Spinal cord (tissue), 10 donors: ENCODE results near the gene GOLGA7B. TPM values are rescaled to one million over a fixed set of nuclear protein-coding genes. Genes with fewer than 3 reads are reported as not detected.

ENCODE experiments used
- DNase-seq, 6 donors: peaks; one replicate each; pipeline versions ENCODE4 v3.0.0 to v3.0.0-alpha.2; 2013 to 2015; ENCODE audit warnings: low spot score in 6 of 6, low read depth in 4 of 6
- H3K27ac ChIP-seq: one replicate; pipeline ENCODE4 v1.5.1; 2013; ENCODE audit warnings: low read depth, low read length, control low read depth
- H3K27me3 ChIP-seq: one replicate; pipeline ENCODE4 v1.6.1; 2013; ENCODE audit warnings: low read length; ENCODE audit not compliant: control insufficient read depth, insufficient read depth
- H3K36me3 ChIP-seq: one replicate; pipeline ENCODE4 v1.6.1; 2013; ENCODE audit warnings: low read length; ENCODE audit not compliant: control insufficient read depth, insufficient read depth
- H3K4me1 ChIP-seq: one replicate; pipeline ENCODE4 v1.6.1; 2013; ENCODE audit warnings: low read length; ENCODE audit not compliant: control insufficient read depth, insufficient read depth
- H3K4me3 ChIP-seq: one replicate; pipeline ENCODE4 v1.5.1; 2013; ENCODE audit warnings: low read depth, low read length, control low read depth
- H3K9me3 ChIP-seq: one replicate; pipeline ENCODE4 v1.6.1; 2013; ENCODE audit warnings: low read length; ENCODE audit not compliant: control insufficient read depth, insufficient read depth
- WGBS: methylation state at CpG from one replicate; pipeline ENCODE4 v1.1.5; 2013; ENCODE audit warnings: missing lambda C conversion rate; ENCODE audit not compliant: insufficient coverage; 5-methylcytosine and 5-hydroxymethylcytosine counted together
- long read RNA-seq, 4 donors: transcript quantifications; one replicate each; lab custom pipeline, GENCODE V29; 2026
- polyA plus RNA-seq, 2 donors: library from polyadenylated mRNA; unstranded; fragments of 120-200 nt; gene quantifications; one replicate each; pipeline ENCODE4 v1.2.1, GENCODE V29; 2013; ENCODE audit not compliant: insufficient read length in 2 of 2
- total RNA-seq, 2 donors: library from RNA; depleted of rRNA in 1 of 2; stranded (reverse); fragments of 120-200 nt in 1 of 2; fragments of >200 nt in 1 of 2; gene quantifications; one replicate each; pipeline versions ENCODE4 v1.2.3 to v1.2.4, GENCODE V29; 2013 to 2014
- donor health status: healthy.

The GOLGA7B gene
- total RNA-seq (10 to 100 TPM in 1 of 2 donors, 1 to 10 TPM in 1; 5.8 to 10.8 TPM), polyA plus RNA-seq (10 to 100 TPM; 40.0 to 42.7 TPM)
- long read RNA-seq, donor 1, full-length matches to known transcripts: 23 of 23 reads
- long read RNA-seq, donor 1, partial matches to known transcripts: 0 of 23 reads
- long read RNA-seq, donor 1, other reads (novel, unspliced or antisense): 0 of 23 reads
- long read RNA-seq, donor 2, full-length matches to known transcripts: 9 of 9 reads
- long read RNA-seq, donor 2, partial matches to known transcripts: 0 of 9 reads
- long read RNA-seq, donor 2, other reads (novel, unspliced or antisense): 0 of 9 reads
- long read RNA-seq, donor 3, full-length matches to known transcripts: 15 of 23 reads
- long read RNA-seq, donor 3, partial matches to known transcripts: 8 of 23 reads
- long read RNA-seq, donor 3, other reads (novel, unspliced or antisense): 0 of 23 reads
- long read RNA-seq, donor 4, full-length matches to known transcripts: 1 of 1 reads
- long read RNA-seq, donor 4, partial matches to known transcripts: 0 of 1 reads
- long read RNA-seq, donor 4, other reads (novel, unspliced or antisense): 0 of 1 reads

DNA sequence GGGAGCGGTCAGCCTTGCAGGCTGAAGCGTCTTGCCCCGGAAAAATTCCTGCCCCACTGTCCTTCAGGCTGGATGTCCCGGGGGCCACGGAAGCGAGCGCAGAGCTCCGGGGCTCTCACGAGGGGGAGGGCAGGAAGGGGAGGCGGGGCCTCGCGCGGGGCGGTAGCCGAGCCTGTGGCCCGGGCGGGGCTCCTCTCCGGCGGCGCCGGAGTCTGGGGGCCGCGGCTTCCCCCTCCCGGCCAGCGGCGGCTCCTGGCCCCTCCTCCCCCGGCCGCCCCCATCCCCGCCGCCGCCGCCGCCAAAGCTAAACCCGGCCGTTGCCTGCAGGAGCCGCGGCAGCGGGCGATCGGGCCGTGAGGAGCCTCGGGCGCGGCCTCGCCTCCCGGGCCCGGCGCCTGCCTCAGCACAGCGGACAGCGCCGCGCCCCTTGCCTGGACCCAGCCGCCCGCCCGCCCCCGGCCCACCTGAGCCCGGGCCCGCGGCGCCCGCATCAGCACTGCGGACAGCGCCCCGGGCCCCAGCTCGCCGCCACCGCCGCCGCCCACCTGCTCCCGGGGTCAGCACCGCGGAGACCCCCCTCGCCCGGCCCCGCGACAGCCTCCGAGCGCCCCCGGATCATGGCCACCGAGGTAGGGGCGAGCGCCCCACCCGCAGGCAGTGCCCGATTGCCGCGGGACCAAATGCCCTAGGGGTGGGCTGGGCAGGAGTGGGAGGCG is at the start of gene GOLGA7B:
Gene GOLGA7B (plus strand): TSS at position 157 of the 716 bp plus-strand sequence. CDS start 461 bp downstream, at position 618.
- DNase-seq: peak in 2 of 6 donors; percentile 83 to 89
- H3K4me1 ChIP-seq: peaks cover 48% of the 10 kb centered on the region
- H3K36me3 ChIP-seq: no peaks in the 10 kb centered on the region
- H3K27me3 ChIP-seq: no peaks in the 10 kb centered on the region
- no peaks in the 10 kb centered on the region for H3K9me3 ChIP-seq
- H3K27ac ChIP-seq: peak within 1 kb of the TSS; percentile 74
- under 1% methylated on average over 85 of the region's 87 CpGs for WGBS
- H3K4me3 ChIP-seq: peak within 1 kb of the TSS; percentile 46

DNA sequence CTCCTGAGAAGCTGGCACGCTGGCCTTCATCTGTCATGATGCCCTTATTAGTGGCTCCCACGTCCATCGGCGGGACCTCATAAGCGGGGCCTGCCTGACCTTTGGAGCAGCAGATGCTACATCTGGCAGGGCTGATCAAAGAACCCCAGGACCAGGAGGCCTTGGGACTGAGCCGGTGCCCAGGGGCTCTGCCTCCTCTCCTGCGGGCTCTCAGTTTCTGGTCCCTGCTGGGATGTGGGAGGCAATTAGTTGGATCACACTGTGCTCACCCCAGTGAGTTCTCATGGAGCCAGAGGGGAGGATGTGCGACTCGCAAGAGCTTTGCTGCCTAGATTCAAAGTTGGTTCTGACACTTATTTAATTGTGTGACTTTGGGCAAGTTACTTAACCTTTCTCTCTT is 49.2 kb upstream of the GOLGA7B start:
- DNase-seq: no peak
- 82% methylated on average over 6 of the region's 9 CpGs for WGBS
- peaks cover 6% of the 10 kb centered on the region for H3K9me3 ChIP-seq
- no peak overlapping the region for H3K27ac ChIP-seq
- H3K4me1 ChIP-seq: peaks cover 5% of the 10 kb centered on the region
- no peak overlapping the region for H3K4me3 ChIP-seq
- no peaks in the 10 kb centered on the region for H3K27me3 ChIP-seq
- H3K36me3 ChIP-seq: no peaks in the 10 kb centered on the region

DNA sequence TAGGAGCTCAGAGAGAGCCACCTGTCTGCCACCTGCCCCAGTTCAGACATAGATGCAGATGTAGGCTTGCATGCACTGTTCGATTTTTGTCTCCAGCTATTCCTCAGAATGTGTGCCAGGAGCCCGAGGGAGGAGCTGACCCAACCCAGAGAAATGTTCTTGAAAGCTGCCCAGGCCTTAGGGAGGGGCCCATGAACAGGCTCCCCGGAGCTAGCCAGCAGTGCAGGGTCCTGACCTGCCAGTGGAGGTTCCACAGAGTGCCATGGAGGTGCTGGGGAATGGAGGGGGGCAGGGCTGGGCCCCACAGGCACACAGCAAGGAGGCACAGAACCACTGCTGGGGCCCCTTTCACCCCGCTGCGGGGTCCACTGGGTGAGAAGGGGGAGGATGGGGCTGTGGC is 48.2 kb upstream of the GOLGA7B start:
- Histone ChIP-seq H3K9me3 (peaks cover 6% of the 10 kb centered on the region), H3K4me3 (no peak overlapping the region), H3K27ac (no peak overlapping the region), H3K4me1 (peaks cover 11% of the 10 kb centered on the region), H3K27me3 (no peaks in the 10 kb centered on the region), H3K36me3 (no peaks in the 10 kb centered on the region)
- DNase-seq: no peak
- WGBS: 72% methylated on average over 4 of the region's 5 CpGs

DNA sequence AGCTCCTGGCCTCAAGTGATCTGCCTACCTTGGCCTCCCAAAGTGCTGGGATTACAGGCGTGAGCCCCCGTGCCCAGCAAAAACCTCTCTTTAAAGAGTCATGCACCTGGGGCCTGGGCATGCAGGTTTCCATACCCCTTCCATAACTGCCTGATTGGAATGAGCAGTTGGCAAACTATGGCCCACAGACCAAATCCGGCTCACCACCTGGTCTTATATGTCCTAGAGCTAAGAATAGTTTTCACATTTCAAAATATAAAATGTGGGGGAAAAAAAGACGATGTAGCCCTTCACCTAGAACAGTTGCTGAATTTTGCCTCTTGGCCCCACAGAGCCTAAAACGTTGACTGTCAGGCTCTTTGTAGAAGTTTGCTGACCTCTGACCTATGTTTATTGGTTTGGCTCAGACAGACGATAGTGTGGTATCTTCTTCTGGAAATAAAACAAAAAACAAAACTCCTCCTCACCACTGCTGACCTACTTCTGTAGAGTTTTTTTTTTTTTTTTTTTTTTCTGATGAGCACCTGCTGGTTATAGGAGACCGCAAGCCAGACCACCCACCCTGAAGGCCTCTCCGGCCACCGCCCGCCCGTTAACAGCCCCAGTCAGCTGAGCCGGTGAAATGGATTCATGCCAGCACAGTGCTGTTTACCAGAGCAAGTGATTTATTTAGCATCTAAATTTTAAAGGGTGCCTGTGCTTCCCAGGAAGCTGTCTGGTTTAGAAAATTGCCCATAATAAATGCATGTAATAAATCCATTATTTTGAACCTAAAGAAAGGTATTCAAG is 44.4 kb upstream of the GOLGA7B start:
- peaks cover 11% of the 10 kb centered on the region for H3K4me1 ChIP-seq
- WGBS: 48% methylated on average over 3 of the region's 12 CpGs
- H3K4me3 ChIP-seq: no peak overlapping the region
- no peaks in the 10 kb centered on the region for H3K27me3 ChIP-seq
- H3K27ac ChIP-seq: no peak overlapping the region
- DNase-seq: peak in 2 of 6 donors; percentile 44 to 53
- no peaks in the 10 kb centered on the region for H3K9me3 ChIP-seq
- H3K36me3 ChIP-seq: no peaks in the 10 kb centered on the region

DNA sequence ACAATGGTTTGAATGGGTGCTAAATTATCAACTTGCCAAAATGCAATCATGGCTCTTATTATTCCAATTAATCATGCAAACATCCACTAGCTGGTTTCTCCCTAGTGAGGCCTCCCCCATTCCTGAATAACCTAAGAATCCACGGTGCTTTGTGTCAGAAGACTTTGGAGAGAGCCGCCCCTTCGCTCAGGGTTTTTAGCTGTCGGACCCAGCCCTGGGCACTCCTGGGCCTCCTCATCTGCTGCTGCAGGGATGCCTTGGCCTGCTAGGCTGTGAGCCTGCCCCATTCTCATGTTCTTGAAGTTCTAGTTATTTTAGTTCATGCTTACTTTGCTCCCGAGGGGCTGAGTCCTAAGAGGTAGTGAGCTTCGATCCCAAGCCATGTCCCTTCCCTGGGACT is 43.7 kb upstream of the GOLGA7B start:
- H3K36me3 ChIP-seq: no peaks in the 10 kb centered on the region
- H3K27me3 ChIP-seq: no peaks in the 10 kb centered on the region
- H3K4me1 ChIP-seq: peaks cover 11% of the 10 kb centered on the region
- H3K4me3 ChIP-seq: no peak overlapping the region
- peak in 1 of 6 donors; percentile 19 for DNase-seq
- no peaks in the 10 kb centered on the region for H3K9me3 ChIP-seq
- no peak overlapping the region for H3K27ac ChIP-seq
- 58% methylated on average over 3 of the region's 6 CpGs for WGBS

DNA sequence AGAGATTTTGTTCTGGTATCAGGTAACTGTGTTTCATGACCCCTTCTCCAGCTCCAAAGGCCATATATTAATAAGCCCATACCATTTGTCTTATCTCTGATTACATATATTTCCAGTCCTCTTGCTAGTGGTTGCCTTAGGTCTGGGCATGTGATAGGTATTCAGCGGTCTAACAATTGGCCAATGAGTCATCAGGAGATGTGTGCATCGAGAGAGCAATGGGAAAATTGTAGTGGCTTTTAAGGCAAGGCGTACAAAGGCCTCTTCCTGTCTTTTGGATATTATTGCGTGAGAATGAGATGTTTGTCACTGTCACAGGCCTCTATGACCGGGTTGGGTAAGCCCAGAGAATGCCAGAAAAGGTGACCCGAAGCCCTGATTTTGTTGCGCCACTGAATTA is 39.2 kb upstream of the GOLGA7B start:
- H3K4me3 ChIP-seq: no peak overlapping the region
- H3K36me3 ChIP-seq: no peaks in the 10 kb centered on the region
- WGBS: 93% methylated on average over 4 of the region's 7 CpGs

DNA sequence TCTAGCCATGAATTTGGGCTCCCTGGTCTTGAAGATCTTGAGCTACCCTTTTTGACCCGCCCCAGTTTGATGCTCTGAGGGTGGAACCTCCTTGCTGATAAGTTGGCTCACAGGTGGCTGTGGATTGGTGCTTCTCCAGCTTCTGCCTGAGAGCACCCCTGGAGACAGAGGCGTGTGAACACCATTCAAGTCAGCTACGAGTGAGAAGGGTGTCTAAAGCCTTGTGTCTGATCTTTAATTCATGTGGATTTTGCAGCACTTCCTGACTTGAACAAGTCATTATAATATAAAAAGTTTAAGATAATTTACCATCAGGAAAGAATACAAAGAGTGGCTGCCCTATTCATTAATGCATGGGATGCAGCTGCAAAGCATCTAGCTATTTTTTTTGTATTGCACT is 37.7 kb upstream of the GOLGA7B start:
- Histone ChIP-seq H3K4me3 (no peak overlapping the region), H3K9me3 (no peaks in the 10 kb centered on the region), H3K36me3 (no peaks in the 10 kb centered on the region), H3K27ac (no peak overlapping the region), H3K27me3 (no peaks in the 10 kb centered on the region), H3K4me1 (no peaks in the 10 kb centered on the region)
- no peak for DNase-seq
- WGBS: no CpG with 5 or more reads among the region's 3 CpGs

More for the DNA sequence above, 39.2 kb upstream of the GOLGA7B start:
- Histone ChIP-seq H3K9me3 (no peaks in the 10 kb centered on the region), H3K4me1 (peaks cover 6% of the 10 kb centered on the region), H3K27ac (no peak overlapping the region), H3K27me3 (no peaks in the 10 kb centered on the region)
- DNase-seq: no peak

DNA sequence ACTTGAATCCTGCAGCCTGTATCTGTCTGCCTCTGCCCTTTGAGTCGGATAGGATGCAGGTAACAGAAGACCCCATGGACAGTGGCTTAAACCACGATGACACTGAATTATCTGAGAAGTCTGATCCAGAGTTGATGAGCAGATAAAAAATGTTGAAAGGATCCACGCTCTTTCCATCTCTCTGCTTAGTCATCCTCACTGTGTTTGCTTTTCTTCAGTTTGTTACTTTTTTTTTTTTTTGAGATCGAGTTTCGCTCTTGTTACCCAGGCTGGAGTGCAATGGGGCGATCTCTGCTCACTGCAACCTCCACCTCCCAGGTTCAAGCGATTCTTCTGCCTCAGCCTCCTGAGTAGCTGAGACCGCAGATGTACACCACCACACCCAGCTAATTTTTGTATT is 36.9 kb upstream of the GOLGA7B start:
- H3K9me3 ChIP-seq: no peaks in the 10 kb centered on the region
- H3K27ac ChIP-seq: no peak overlapping the region
- H3K36me3 ChIP-seq: no peaks in the 10 kb centered on the region
- DNase-seq: no peak
- WGBS: 80% methylated on average over 1 of the region's 8 CpGs
- H3K4me1 ChIP-seq: no peaks in the 10 kb centered on the region
- H3K27me3 ChIP-seq: no peaks in the 10 kb centered on the region
- no peak overlapping the region for H3K4me3 ChIP-seq

DNA sequence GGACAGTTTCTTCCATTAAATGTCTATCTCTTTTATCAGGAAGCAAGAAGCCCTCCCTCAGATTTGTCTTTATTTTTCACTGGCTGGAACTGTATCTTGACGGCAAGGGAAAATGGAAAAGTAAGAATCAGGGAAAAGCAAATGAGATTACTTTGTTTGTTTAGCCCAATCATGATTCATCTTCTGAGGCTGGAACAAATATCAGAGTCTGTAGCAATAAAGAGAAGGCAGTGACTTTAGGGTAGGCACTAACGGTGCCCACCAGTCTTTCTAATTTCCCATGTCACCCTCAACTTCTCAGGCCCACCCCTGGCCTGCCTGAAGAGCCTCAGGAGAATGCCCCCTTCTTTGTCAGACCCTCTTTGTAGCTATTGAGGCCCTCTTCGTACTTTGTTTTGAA is 36.3 kb upstream of the GOLGA7B start:
- H3K36me3 ChIP-seq: no peaks in the 10 kb centered on the region
- H3K4me3 ChIP-seq: no peak overlapping the region
- WGBS: 80% methylated on average over 1 of the region's 3 CpGs
- H3K27ac ChIP-seq: no peak overlapping the region
- no peak for DNase-seq
- H3K4me1 ChIP-seq: no peaks in the 10 kb centered on the region
- no peaks in the 10 kb centered on the region for H3K27me3 ChIP-seq
- H3K9me3 ChIP-seq: no peaks in the 10 kb centered on the region
